Immature natural killer cell (primary cell): Measurements from ENCODE around the gene SNRPA. TPM values are rescaled to one million over a fixed set of nuclear protein-coding genes. Genes with fewer than 3 reads are reported as not detected.
"Not testable (repeated sequence)": the region's sequence is repeated elsewhere in the genome, so short reads cannot be mapped to it uniquely, and the experiment has no call there.

Source experiments
- DNase-seq, 3 donors: peaks; one replicate each; pipeline ENCODE4 v3.0.0; 2022; ENCODE audit warnings: mixed read lengths in 1 of 3
- H3K27ac Mint-ChIP-seq, 6 donors: one replicate each; pipeline ENCODE4 v1.8.0; 2020; ENCODE audit warnings: mixed read lengths in 6 of 6, mild to moderate bottlenecking in 5 of 6, inconsistent platforms in 4 of 6, moderate library complexity in 3 of 6
- H3K27me3 Mint-ChIP-seq, 3 donors: one replicate each; pipeline ENCODE4 v1.8.0; 2020 to 2021; ENCODE audit warnings: low read depth in 3 of 3, mild to moderate bottlenecking in 3 of 3, mixed read lengths in 3 of 3, moderate library complexity in 3 of 3, inconsistent platforms in 1 of 3
- H3K36me3 Mint-ChIP-seq, 3 donors: one replicate each; pipeline ENCODE4 v1.8.0; 2020; ENCODE audit warnings: mixed read lengths in 3 of 3, inconsistent platforms in 2 of 3, mild to moderate bottlenecking in 2 of 3
- H3K4me1 Mint-ChIP-seq, 2 donors: one replicate each; pipeline ENCODE4 v1.8.0; 2020; ENCODE audit warnings: inconsistent platforms in 2 of 2, mild to moderate bottlenecking in 2 of 2, mixed read lengths in 2 of 2, moderate library complexity in 1 of 2
- H3K4me3 Mint-ChIP-seq, 5 donors: one replicate each; pipeline ENCODE4 v1.8.0; 2020; ENCODE audit warnings: mild to moderate bottlenecking in 5 of 5, mixed read lengths in 5 of 5, inconsistent platforms in 3 of 5, moderate library complexity in 3 of 5
- H3K9me3 Mint-ChIP-seq, 6 donors: one replicate each; pipeline ENCODE4 v1.8.0; 2020; ENCODE audit warnings: mild to moderate bottlenecking in 6 of 6, mixed read lengths in 6 of 6, inconsistent platforms in 4 of 6, moderate library complexity in 3 of 6
- polyA plus RNA-seq, 3 donors: library from polyadenylated mRNA; unstranded; fragments of 300-500 nt; fragmentation: Illumina TruSeq; gene quantifications; one replicate each; pipeline ENCODE4 v1.2.3, GENCODE V29; 2021

The SNRPA gene
- polyA plus RNA-seq, 3 donors from 2014 or later: 28.9 to 78.7 (median 39.2) TPM

- Mint-ChIP-seq H3K9me3 (no peaks in the 10 kb centered on the region), H3K27me3 (peaks cover 0 to 6% (median 0%) of the 10 kb centered on the region in 3 donors), H3K27ac (no peak overlapping the region), H3K36me3 (peaks cover 9 to 40% (median 21%) of the 10 kb centered on the region in 3 donors), H3K4me1 (peaks cover 10 to 13% of the 10 kb centered on the region in 2 donors), H3K4me3 (no peak overlapping the region)
- no peak for DNase-seq
Observed at GRCh38 chr19:40726279-40726678, 24.7 kb upstream of the SNRPA start.

DNA sequence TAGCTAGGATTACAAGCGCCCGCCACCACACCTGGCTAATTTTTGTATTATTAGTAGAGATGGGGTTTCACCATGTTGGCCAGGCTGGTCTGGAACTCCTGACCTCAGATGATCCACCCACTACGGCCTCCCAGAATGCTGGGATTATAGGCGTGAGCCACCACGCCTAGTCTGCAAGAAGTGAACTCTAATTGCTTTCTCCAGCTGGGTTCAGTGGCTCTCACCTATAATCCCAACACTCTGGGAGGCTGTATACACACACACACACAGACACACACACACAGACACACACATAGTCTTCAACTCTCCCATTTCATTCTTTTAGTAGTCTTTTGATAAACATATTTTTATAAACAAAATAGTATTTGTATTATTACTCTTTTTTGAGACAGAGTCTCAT is 20.9 kb upstream of the SNRPA start:
- not testable (repeated sequence) for H3K4me3 Mint-ChIP-seq, H3K27me3 Mint-ChIP-seq, H3K9me3 Mint-ChIP-seq, H3K4me1 Mint-ChIP-seq, H3K27ac Mint-ChIP-seq, DNase-seq
- peaks cover 16 to 59% (median 22%) of the 10 kb centered on the region in 3 donors for H3K36me3 Mint-ChIP-seq

DNA sequence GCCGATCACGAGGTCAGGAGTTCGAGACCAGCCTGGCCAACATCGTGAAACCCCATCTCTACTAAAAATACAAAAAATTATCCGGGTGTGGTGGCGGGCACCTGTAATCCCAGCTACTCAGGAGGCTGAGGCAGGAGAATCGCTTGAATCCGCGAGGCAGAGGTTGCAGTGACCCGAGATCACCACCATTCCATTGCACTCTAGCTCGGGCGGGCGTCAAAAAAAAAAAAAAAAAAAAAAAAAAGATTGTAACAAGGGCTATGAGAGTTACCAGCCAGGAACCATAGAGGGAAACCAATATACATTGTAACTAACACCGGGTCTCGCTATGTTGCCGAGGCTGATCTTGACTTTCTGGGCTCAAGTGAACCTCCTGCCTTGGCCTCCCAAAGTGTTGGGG is 18.7 kb upstream of the SNRPA start:
- H3K27ac Mint-ChIP-seq, DNase-seq, H3K9me3 Mint-ChIP-seq, H3K4me1 Mint-ChIP-seq, H3K27me3 Mint-ChIP-seq, H3K4me3 Mint-ChIP-seq: not testable (repeated sequence)
- H3K36me3 Mint-ChIP-seq: peaks cover 22 to 56% (median 28%) of the 10 kb centered on the region in 3 donors

DNA sequence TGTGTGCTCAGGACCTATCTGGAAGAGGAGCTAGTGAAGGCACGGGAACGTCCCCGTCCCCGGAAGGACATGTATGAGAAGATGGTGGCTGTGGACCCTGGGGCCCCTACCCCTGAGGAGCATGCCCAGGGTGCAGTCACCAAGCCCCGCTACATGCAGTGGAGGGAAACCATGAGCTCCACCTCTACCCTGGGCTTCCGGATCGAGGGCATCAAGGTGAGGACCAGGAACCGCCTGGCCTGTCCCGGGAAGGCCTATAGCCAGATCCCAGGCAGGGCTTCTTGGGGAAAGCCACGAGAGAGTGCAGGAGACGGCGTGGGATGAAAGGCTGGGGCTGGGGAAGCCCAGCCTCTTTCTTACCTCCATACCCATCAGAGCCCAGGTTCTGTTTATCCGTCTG is 17.9 kb upstream of the SNRPA start:
- no peaks in the 10 kb centered on the region for H3K4me1 Mint-ChIP-seq
- H3K9me3 Mint-ChIP-seq: no peaks in the 10 kb centered on the region
- no peaks in the 10 kb centered on the region for H3K27me3 Mint-ChIP-seq
- no peak overlapping the region for H3K4me3 Mint-ChIP-seq
- no peak for DNase-seq
- H3K27ac Mint-ChIP-seq: no peak overlapping the region
- H3K36me3 Mint-ChIP-seq: peaks cover 22 to 52% (median 28%) of the 10 kb centered on the region in 3 donors

DNA sequence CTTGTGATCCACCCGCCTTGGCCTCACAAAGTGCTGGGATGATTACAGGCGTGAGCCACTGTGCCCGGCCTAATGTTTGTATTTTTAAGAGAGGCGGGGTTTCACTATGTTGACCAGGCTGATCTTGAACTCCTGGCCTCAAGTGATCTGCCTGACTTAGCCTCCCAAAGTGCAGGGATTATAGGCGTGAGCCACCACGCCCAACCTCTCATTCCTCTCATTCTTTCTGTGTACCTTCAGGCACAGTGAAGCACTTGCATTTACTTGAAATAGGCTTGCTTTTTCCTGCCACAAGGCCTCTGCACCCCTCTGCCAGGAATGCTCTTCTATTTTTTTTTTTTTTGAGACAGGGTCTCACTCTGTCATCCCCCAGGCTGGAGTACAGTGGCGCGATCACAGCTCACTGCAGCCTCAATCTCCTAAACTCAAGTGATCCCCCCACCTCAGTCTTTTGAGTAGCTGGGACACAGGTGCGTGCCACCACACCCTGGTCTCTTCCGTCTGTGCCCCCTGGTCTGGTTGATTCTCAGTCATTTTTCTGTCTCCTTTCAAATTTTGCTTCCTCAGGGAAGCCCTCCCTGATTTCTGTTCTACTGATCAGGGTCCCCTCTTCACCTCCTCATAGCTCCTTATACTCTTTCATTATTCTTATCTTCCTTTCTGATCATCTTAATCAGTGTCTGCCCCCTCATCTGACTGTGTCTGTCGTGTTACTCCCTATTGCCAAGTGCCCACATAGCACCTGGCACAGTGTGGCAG is 15.8 kb upstream of the SNRPA start:
- H3K27ac Mint-ChIP-seq: no peak overlapping the region
- no peaks in the 10 kb centered on the region for H3K4me1 Mint-ChIP-seq
- H3K27me3 Mint-ChIP-seq: no peaks in the 10 kb centered on the region
- H3K4me3 Mint-ChIP-seq: no peak overlapping the region
- no peak for DNase-seq
- peaks cover 25 to 50% (median 29%) of the 10 kb centered on the region in 3 donors for H3K36me3 Mint-ChIP-seq
- H3K9me3 Mint-ChIP-seq: no peaks in the 10 kb centered on the region

DNA sequence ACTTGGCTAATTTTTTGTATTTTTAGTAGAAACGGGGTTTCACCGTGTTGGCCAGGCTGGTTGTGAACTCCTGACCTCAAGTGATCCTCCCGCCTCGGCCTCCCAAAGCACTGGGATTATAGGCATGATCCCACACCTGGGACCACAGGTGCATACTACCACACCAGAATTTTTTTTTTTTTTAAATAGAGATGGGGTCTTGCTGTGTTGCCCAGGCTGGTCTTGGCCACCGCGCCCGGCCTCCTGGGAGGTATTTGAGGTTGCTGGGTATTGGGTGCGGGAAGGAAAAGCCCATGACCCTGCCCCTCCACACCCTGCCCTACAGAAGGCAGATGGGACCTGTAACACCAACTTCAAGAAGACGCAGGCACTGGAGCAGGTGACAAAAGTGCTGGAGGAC is 14.3 kb upstream of the SNRPA start:
- H3K4me3 Mint-ChIP-seq: no peak overlapping the region
- H3K36me3 Mint-ChIP-seq: peaks cover 16 to 40% (median 19%) of the 10 kb centered on the region in 3 donors
- no peaks in the 10 kb centered on the region for H3K9me3 Mint-ChIP-seq
- H3K4me1 Mint-ChIP-seq: no peaks in the 10 kb centered on the region
- no peaks in the 10 kb centered on the region for H3K27me3 Mint-ChIP-seq
- H3K27ac Mint-ChIP-seq: no peak overlapping the region
- no peak for DNase-seq

DNA sequence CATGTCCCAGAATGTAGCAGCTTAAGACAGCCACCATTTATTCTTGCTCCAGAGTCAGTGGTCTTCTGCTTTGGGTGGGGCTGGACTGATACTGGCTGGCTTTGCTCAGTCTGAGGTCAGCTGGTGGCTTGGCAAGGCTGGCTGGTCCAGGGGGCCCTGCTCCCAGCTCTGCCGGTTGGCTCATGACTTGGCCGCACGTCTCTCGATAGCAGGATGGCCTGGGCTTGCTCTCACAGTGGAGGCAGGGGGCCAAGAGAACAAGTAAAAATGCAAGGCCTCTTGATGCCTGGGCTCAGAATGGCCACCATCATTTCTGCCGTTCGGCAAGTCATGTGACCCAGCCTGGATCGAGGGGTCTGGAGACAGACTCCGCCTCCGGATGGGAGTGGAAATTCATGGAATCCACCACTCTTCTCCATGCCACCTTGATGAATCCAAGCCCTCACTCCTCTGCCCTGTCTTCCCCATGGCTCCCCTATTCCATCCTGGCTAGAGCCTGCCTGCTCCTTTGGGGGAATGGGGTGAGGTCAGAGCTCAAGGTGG is 13.8 kb upstream of the SNRPA start:
- Mint-ChIP-seq H3K9me3 (no peaks in the 10 kb centered on the region), H3K27ac (peak overlapping the region in 1 of 6 donors; percentile 36), H3K27me3 (no peaks in the 10 kb centered on the region), H3K36me3 (peaks cover 16 to 40% (median 19%) of the 10 kb centered on the region in 3 donors), H3K4me1 (no peaks in the 10 kb centered on the region), H3K4me3 (no peak overlapping the region)
- no peak for DNase-seq

- no peak overlapping the region for H3K27ac Mint-ChIP-seq
- DNase-seq: no peak
- H3K4me1 Mint-ChIP-seq: no peaks in the 10 kb centered on the region
- no peaks in the 10 kb centered on the region for H3K9me3 Mint-ChIP-seq
- H3K36me3 Mint-ChIP-seq: peaks cover 9 to 23% (median 13%) of the 10 kb centered on the region in 3 donors
- H3K27me3 Mint-ChIP-seq: no peaks in the 10 kb centered on the region
- H3K4me3 Mint-ChIP-seq: no peak overlapping the region
Observed at GRCh38 chr19:40739030-40739839, 11.8 kb upstream of the SNRPA start.

DNA sequence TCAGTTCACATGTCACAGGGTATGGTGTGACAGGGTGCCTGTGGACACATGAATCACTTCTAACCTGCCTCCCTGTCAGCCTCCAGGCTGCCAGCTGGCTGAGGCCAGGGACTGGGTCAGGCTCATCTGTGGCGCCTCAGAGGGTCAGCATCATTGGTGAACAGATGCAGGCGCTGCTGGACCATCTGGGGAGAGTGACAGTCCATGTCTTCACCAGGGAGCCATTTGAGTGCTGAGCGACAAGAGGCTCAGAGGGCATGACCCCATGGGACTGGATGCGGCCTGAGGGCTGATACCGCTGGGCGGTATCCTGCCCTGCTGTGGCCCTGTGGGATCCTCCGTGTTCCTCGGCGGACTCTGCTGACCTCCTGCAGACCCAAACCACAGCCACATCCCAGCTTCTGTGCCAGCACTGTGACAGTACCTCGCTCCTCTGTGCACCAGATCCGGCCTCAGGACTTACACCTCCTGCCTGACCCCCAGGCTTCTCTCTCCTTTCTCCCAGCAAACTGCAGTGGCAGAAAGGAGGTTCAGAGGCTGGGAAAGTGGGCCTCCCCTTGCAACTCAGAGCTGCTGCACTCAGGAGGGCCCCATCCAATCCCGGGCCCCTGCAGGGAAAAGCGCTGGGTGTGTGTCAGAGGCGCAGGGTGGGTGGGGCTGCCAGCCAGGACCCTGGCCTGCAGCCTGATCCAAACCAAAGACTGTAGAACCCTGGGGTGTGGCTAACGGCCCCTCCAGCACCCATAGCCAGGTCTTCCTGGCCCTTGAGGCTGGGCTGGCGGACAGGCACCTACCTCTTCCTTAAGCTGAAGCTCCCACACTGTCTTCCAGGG is 10.9 kb upstream of the SNRPA start:
- Mint-ChIP-seq H3K27ac (peak overlapping the region in 1 of 6 donors; percentile 50), H3K36me3 (peaks cover 9 to 19% (median 11%) of the 10 kb centered on the region in 3 donors), H3K4me3 (no peak overlapping the region), H3K27me3 (no peaks in the 10 kb centered on the region), H3K9me3 (no peaks in the 10 kb centered on the region), H3K4me1 (no peaks in the 10 kb centered on the region)
- DNase-seq: no peak

DNA sequence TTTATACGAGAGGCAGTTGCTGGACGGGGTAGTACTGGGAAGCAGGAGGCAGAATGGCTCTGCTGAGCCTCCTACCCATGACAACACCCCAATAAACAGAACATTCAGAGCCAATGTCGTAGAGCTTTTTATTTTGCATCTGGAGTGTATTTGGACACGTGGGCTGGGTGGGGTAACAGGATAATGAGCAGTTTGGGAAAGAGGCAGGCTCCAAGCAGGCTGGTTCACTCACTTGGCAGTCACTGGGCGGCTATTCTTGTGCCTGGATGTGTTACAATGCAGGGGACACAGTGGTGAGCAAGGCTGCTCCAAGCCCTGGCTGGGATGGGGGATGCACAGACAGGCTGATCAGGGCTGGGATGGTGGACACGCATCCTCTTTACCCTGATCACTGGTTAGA is 10.3 kb upstream of the SNRPA start:
- H3K4me1 Mint-ChIP-seq: no peaks in the 10 kb centered on the region
- no peak overlapping the region for H3K4me3 Mint-ChIP-seq
- H3K27me3 Mint-ChIP-seq: no peaks in the 10 kb centered on the region
- peaks cover 3 to 13% (median 5%) of the 10 kb centered on the region in 3 donors for H3K36me3 Mint-ChIP-seq
- no peak for DNase-seq
- H3K9me3 Mint-ChIP-seq: no peaks in the 10 kb centered on the region
- H3K27ac Mint-ChIP-seq: peak overlapping the region in 1 of 6 donors; percentile 50

DNA sequence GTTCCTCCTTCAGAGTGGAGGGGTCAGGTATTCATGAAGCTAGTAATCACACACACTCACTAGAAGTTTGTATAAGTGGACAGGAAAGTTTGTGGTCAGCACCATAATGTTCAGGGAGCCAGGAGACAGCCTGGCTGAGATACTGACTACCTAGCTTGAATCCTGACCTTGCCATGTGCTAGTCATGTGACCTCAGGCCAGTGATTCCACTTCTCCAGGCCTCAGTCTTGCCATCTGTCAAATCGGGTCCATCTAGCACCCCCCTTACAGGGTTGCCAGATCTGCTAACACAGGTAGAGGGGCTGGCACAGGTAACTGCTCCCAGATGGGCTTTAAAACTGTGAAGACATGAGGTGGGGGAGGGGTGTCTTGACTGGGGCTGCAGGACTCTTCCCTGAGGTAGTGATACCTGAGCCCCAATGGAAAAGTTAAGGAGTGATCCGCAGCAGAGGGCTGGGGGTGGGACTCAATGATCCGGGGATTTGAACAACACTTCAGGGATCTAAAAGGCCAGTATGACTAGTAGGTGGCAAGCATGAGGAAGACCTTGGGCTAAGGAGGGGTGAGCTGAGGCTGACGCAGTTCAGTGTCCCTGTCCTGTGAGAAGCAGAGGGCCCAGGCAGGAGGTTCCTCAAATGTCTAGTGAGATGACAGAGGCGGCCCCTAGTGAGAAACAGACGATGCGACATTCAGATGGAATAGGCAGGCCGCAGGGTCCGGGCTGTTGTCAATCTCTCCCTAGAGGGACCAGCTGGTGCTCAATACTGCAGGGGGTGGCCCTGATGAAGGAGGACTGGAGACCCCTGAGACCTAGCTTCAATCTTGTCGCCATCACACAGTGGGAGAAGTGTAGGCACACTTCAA is 9.2 kb upstream of the SNRPA start:
- H3K9me3 Mint-ChIP-seq: no peaks in the 10 kb centered on the region
- H3K27me3 Mint-ChIP-seq: no peaks in the 10 kb centered on the region
- H3K4me1 Mint-ChIP-seq: no peaks in the 10 kb centered on the region
- peaks cover 3 to 12% (median 5%) of the 10 kb centered on the region in 3 donors for H3K36me3 Mint-ChIP-seq
- DNase-seq: no peak
- no peak overlapping the region for H3K27ac Mint-ChIP-seq
- H3K4me3 Mint-ChIP-seq: no peak overlapping the region

DNA sequence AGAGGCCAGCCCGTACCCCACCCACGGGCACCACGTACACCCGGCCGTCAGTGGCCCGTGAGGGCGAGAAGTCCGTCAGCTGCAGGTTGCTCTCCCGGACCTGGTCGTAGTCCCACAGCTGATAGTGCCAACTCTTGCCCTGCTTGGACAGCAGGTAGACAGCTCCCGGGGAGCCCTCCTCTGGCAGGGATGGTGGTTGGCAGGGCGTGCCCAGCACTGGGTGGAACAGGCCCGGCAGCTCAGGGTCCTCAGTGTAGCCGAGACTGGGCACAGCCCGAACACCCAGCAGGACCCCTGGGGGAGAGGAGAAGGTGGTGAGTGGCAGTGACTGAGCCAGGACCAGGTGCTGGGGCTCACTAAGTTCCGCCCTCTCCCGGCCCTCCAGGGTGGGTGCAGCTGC is 8.5 kb upstream of the SNRPA start:
- Mint-ChIP-seq H3K4me3 (no peak overlapping the region), H3K27ac (no peak overlapping the region), H3K9me3 (no peaks in the 10 kb centered on the region), H3K36me3 (peaks cover 3 to 7% (median 5%) of the 10 kb centered on the region in 3 donors), H3K4me1 (no peaks in the 10 kb centered on the region), H3K27me3 (no peaks in the 10 kb centered on the region)
- no peak for DNase-seq

GRCh38 chr19:40742886-40743285 is 8.1 kb upstream of the SNRPA start:
- H3K27ac Mint-ChIP-seq: no peak overlapping the region
- no peaks in the 10 kb centered on the region for H3K4me1 Mint-ChIP-seq
- DNase-seq: no peak
- H3K9me3 Mint-ChIP-seq: no peaks in the 10 kb centered on the region
- H3K36me3 Mint-ChIP-seq: peaks cover 3 to 5% (median 5%) of the 10 kb centered on the region in 3 donors
- H3K27me3 Mint-ChIP-seq: no peaks in the 10 kb centered on the region
- no peak overlapping the region for H3K4me3 Mint-ChIP-seq
